ENCODE data around the gene NIPBL. TPM values are rescaled to one million over a fixed set of nuclear protein-coding genes. Genes with fewer than 3 reads are reported as not detected.

Gene NIPBL
- total RNA-seq, 1 donor from 2014 or later = 67.9 TPM

- Histone ChIP-seq H3K4me1 (peaks cover 22% of the 10 kb centered on the region), H2AFZ (replicated peaks) (no peak overlapping the region), H3K79me2 (ENCODE audit: low read depth) (peaks cover 100% of the 10 kb centered on the region), H3K4me3 (peak overlapping the region; percentile 95), H4K20me1 (ENCODE audit: low read depth) (peaks cover 79% of the 10 kb centered on the region), H3K27me3 (no peaks in the 10 kb centered on the region), H3K36me3 (no peaks in the 10 kb centered on the region), H3K4me2 (peak overlapping the region; percentile 85), H3F3A (ENCODE audit: low read depth) (peaks cover 28% of the 10 kb centered on the region), H3K9ac (peak overlapping the region; percentile 15), H3K9me3 (ENCODE audit: low read depth) (no peaks in the 10 kb centered on the region), H3K27ac (no peak overlapping the region)
- DNase-seq (ENCODE audit: low spot score) = no peak
- Mint-ChIP-seq H3K4me1 (peaks cover 11% of the 10 kb centered on the region), H3K36me3 (peaks cover 6% of the 10 kb centered on the region), H3K4me3 (peak overlapping the region; percentile 92), H3K27ac (peak overlapping the region; percentile 36), H3K9me3 (peaks cover 8% of the 10 kb centered on the region), H3K27me3 (ENCODE audit: insufficient read depth, low read depth) (peaks cover 5% of the 10 kb centered on the region)
- TF ChIP-seq EZH2phosphoT487 (IDR thresholded peaks at IDR 0.05) (no peak), EZH2 (IDR thresholded peaks at IDR 0.05) (no peak)
These were observed 2.9 kb downstream of the NIPBL start for GRCh38 chr5:36879274-36880033.

- peaks cover 9% of the 10 kb centered on the region for H3K4me1 Mint-ChIP-seq
- Histone ChIP-seq H4K20me1 (ENCODE audit: low read depth) (peaks cover 77% of the 10 kb centered on the region), H3K79me2 (ENCODE audit: low read depth) (peaks cover 100% of the 10 kb centered on the region), H3K27ac (peak overlapping the region; percentile 11), H3K4me1 (peaks cover 19% of the 10 kb centered on the region), H3K9ac (no peak overlapping the region), H3K4me3 (peak overlapping the region; percentile 95), H3K36me3 (no peaks in the 10 kb centered on the region), H2AFZ (replicated peaks) (no peak overlapping the region), H3F3A (ENCODE audit: low read depth) (peaks cover 23% of the 10 kb centered on the region), H3K9me3 (ENCODE audit: low read depth) (no peaks in the 10 kb centered on the region), H3K27me3 (no peaks in the 10 kb centered on the region), H3K4me2 (peak overlapping the region; percentile 85)
- TF ChIP-seq EZH2phosphoT487 (IDR thresholded peaks at IDR 0.05) (no peak), EZH2 (IDR thresholded peaks at IDR 0.05) (no peak), CTCF (IDR thresholded peaks at IDR 0.05) (no peak)
- peak overlapping the region; percentile 60 for H3K4me3 Mint-ChIP-seq
- no peak overlapping the region for H3K27ac Mint-ChIP-seq
- no peak for DNase-seq (ENCODE audit: low spot score)
- peaks cover 5% of the 10 kb centered on the region for H3K27me3 Mint-ChIP-seq (ENCODE audit: insufficient read depth, low read depth)
- H3K36me3 Mint-ChIP-seq = peaks cover 14% of the 10 kb centered on the region
- peaks cover 10% of the 10 kb centered on the region for H3K9me3 Mint-ChIP-seq
These were observed 4.2 kb downstream of the NIPBL start for GRCh38 chr5:36880761-36881160.

- Histone ChIP-seq H4K20me1 (ENCODE audit: low read depth) (peaks cover 82% of the 10 kb centered on the region), H2AFZ (replicated peaks) (no peak overlapping the region), H3K27me3 (no peaks in the 10 kb centered on the region), H3K36me3 (no peaks in the 10 kb centered on the region), H3K9ac (no peak overlapping the region), H3K4me3 (no peak overlapping the region), H3K9me3 (ENCODE audit: low read depth) (no peaks in the 10 kb centered on the region), H3F3A (ENCODE audit: low read depth) (peaks cover 19% of the 10 kb centered on the region), H3K4me1 (peaks cover 19% of the 10 kb centered on the region), H3K4me2 (peak overlapping the region; percentile 85), H3K27ac (no peak overlapping the region), H3K79me2 (ENCODE audit: low read depth) (peaks cover 100% of the 10 kb centered on the region)
- Mint-ChIP-seq H3K4me1 (peaks cover 9% of the 10 kb centered on the region), H3K27ac (no peak overlapping the region), H3K27me3 (ENCODE audit: insufficient read depth, low read depth) (peaks cover 2% of the 10 kb centered on the region), H3K36me3 (peaks cover 15% of the 10 kb centered on the region), H3K4me3 (no peak overlapping the region), H3K9me3 (peaks cover 10% of the 10 kb centered on the region)
- no peak for DNase-seq (ENCODE audit: low spot score)
- no peak for TF ChIP-seq EZH2 (IDR thresholded peaks at IDR 0.05)
- no peak for TF ChIP-seq CTCF (IDR thresholded peaks at IDR 0.05)
- no peak for TF ChIP-seq EZH2phosphoT487 (IDR thresholded peaks at IDR 0.05)
These were observed 4.7 kb downstream of the NIPBL start for GRCh38 chr5:36881304-36881703.

- peaks cover 2% of the 10 kb centered on the region for H3K27me3 Mint-ChIP-seq (ENCODE audit: insufficient read depth, low read depth)
- H3K27ac Mint-ChIP-seq = no peak overlapping the region
- peaks cover 87% of the 10 kb centered on the region for H4K20me1 ChIP-seq (ENCODE audit: low read depth)
- no peak overlapping the region for H3K4me3 ChIP-seq
- H3K9me3 Mint-ChIP-seq = peaks cover 10% of the 10 kb centered on the region
- H3K9me3 ChIP-seq (ENCODE audit: low read depth) = no peaks in the 10 kb centered on the region
- H3K36me3 ChIP-seq = no peaks in the 10 kb centered on the region
- DNase-seq (ENCODE audit: low spot score) = no peak
- H3F3A ChIP-seq (ENCODE audit: low read depth) = peaks cover 15% of the 10 kb centered on the region
- peaks cover 19% of the 10 kb centered on the region for H3K4me1 ChIP-seq
- peaks cover 15% of the 10 kb centered on the region for H3K36me3 Mint-ChIP-seq
- H3K27ac ChIP-seq = no peak overlapping the region
- no peak overlapping the region for H3K4me3 Mint-ChIP-seq
- H3K9ac ChIP-seq = no peak overlapping the region
- H3K27me3 ChIP-seq = no peaks in the 10 kb centered on the region
- TF ChIP-seq EZH2phosphoT487 (IDR thresholded peaks at IDR 0.05) = no peak
- no peak for TF ChIP-seq CTCF (IDR thresholded peaks at IDR 0.05)
- no peak for TF ChIP-seq EZH2 (IDR thresholded peaks at IDR 0.05)
- H2AFZ ChIP-seq (replicated peaks) = no peak overlapping the region
- peaks cover 9% of the 10 kb centered on the region for H3K4me1 Mint-ChIP-seq
- no peak overlapping the region for H3K4me2 ChIP-seq
- H3K79me2 ChIP-seq (ENCODE audit: low read depth) = peaks cover 100% of the 10 kb centered on the region
These were observed 5.2 kb downstream of the NIPBL start for GRCh38 chr5:36881807-36882206.
